ENCODE measurements around the gene C17orf114.
A peak's percentile ranks its signal among the peaks of the same experiment; 100 is the strongest.

The C17orf114 gene

GRCh38 chr17:4823373-4824089 lies 21.4 kb upstream of the C17orf114 start:
- DNase-seq (ENCODE audit: low read depth in 2 of 3, low spot score in 1 of 3), result no peak

- DNase-seq (ENCODE audit: low read depth in 2 of 3, low spot score in 1 of 3), result no peak
Observed at GRCh38 chr17:4822835-4823234, 20.7 kb upstream of the C17orf114 start.

- no peak for DNase-seq (ENCODE audit: low read depth in 2 of 3, low spot score in 1 of 3)
Observed at GRCh38 chr17:4818276-4818675, 16.1 kb upstream of the C17orf114 start.

- no peak for DNase-seq (ENCODE audit: low read depth in 2 of 3, low spot score in 1 of 3)
Observed at GRCh38 chr17:4816826-4817225, 14.7 kb upstream of the C17orf114 start.

GRCh38 chr17:4815043-4815675 lies 13.0 kb upstream of the C17orf114 start:
- no peak for DNase-seq (ENCODE audit: low read depth in 2 of 3, low spot score in 1 of 3)

- DNase-seq (ENCODE audit: low read depth in 2 of 3, low spot score in 1 of 3), result no peak
Observed at GRCh38 chr17:4812690-4813089, 10.6 kb upstream of the C17orf114 start.

GRCh38 chr17:4811471-4811870 lies 9.3 kb upstream of the C17orf114 start:
- no peak for DNase-seq (ENCODE audit: low read depth in 2 of 3, low spot score in 1 of 3)

GRCh38 chr17:4810696-4811290 lies 8.7 kb upstream of the C17orf114 start:
- no peak for DNase-seq (ENCODE audit: low read depth in 2 of 3, low spot score in 1 of 3)

GRCh38 chr17:4808378-4808767 lies 6.2 kb upstream of the C17orf114 start:
- no peak for DNase-seq (ENCODE audit: low read depth in 2 of 3, low spot score in 1 of 3)

GRCh38 chr17:4807605-4808377 lies 5.7 kb upstream of the C17orf114 start:
- DNase-seq (ENCODE audit: low read depth in 2 of 3, low spot score in 1 of 3), result no peak

GRCh38 chr17:4806777-4807604 lies 4.9 kb upstream of the C17orf114 start, which contains the start of gene PLD2:
TSS of gene PLD2 (plus strand) at chr17:4807152. CDS start at chr17:4807773, 621 bp downstream.
- DNase-seq (ENCODE audit: low read depth in 2 of 3, low spot score in 1 of 3), result peak; percentile 70 to 89 (median 74)

- DNase-seq (ENCODE audit: low read depth in 2 of 3, low spot score in 1 of 3), result no peak
Observed at GRCh38 chr17:4806456-4806776, 4.3 kb upstream of the C17orf114 start.

- DNase-seq (ENCODE audit: low read depth in 2 of 3, low spot score in 1 of 3), result no peak
Observed at GRCh38 chr17:4800462-4801196, 1.5 kb downstream of the C17orf114 start.

GRCh38 chr17:4796552-4796920 lies 5.6 kb downstream of the C17orf114 start:
- DNase-seq (ENCODE audit: low read depth in 2 of 3, low spot score in 1 of 3), result peak in 1 of 3 donors; percentile 44

GRCh38 chr17:4795168-4795567 lies 7.0 kb downstream of the C17orf114 start:
- DNase-seq (ENCODE audit: low read depth in 2 of 3, low spot score in 1 of 3), result no peak

- no peak for DNase-seq (ENCODE audit: low read depth in 2 of 3, low spot score in 1 of 3)
Observed at GRCh38 chr17:4790705-4791088, 11.4 kb downstream of the C17orf114 start.

- peak; percentile 59 to 80 (median 73) for DNase-seq (ENCODE audit: low read depth in 2 of 3, low spot score in 1 of 3)
Observed at GRCh38 chr17:4789951-4790704, 12.0 kb downstream of the C17orf114 start.

GRCh38 chr17:4789701-4789950 lies 12.5 kb downstream of the C17orf114 start:
- no peak for DNase-seq (ENCODE audit: low read depth in 2 of 3, low spot score in 1 of 3)

- DNase-seq (ENCODE audit: low read depth in 2 of 3, low spot score in 1 of 3), result no peak
Observed at GRCh38 chr17:4788807-4789700, 13.1 kb downstream of the C17orf114 start, which contains the start of gene GLTPD2. TSS of gene GLTPD2 (plus strand) at chr17:4788964. CDS start at chr17:4789012, 48 bp downstream.

All from stimulated activated CD4-positive, alpha-beta T cell treated with anti-CD3 and anti-CD28 coated beads, Interleukin-12 subunit alpha, Interleukin-12 subunit beta, amount 100 ng/mL, for 48 hours (primary cell).